GM10248 (cell line): ENCODE data around the gene PHOX2A.

ENCODE experiments used
- CTCF ChIA-PET: fragments of 300-600 bp; sonication (Branson Sonifier 250); formaldehyde crosslinking; extraction: SDS; loops from one replicate; lab custom pipeline; 2021; ENCODE audit warnings: antibody characterized with exemption; lab: Yijun Ruan, JAX
- POLR2A ChIA-PET: fragments of 350-650 bp; sonication (Branson Sonifier 250); formaldehyde crosslinking; extraction: SDS; loops from one replicate; lab custom pipeline; 2020; ENCODE audit warnings: antibody characterized with exemption; lab: Yijun Ruan, JAX
- DNase-seq: peaks from one replicate; pipeline ENCODE4 v3.0.0; 2012; ENCODE audit errors: extremely low spot score
- CTCF ChIP-seq: IDR thresholded peaks from 2 replicates; pipeline ENCODE4 v1.5.1; 2012; ENCODE audit warnings: mild to moderate bottlenecking, low read depth; ENCODE audit errors: extremely low read depth, missing control alignments, control extremely low read depth

Gene PHOX2A

GRCh38 chr11:72233056-72233772 is 10.8 kb downstream of the PHOX2A start:
- CTCF ChIA-PET: no interaction called here
- no peak for TF ChIP-seq CTCF
- POLR2A ChIA-PET: interaction anchor here (1.0 kb wide), 1 partner anchor 9 kb away, joined by 3 read pairs; the partner anchor contains the start of gene INPPL1
- no peak for DNase-seq

- ChIA-PET CTCF (interaction anchor here (1.7 kb wide), 1 partner anchor 198 kb away, joined by 3 read pairs; no protein-coding TSS in a partner anchor), POLR2A (interaction anchor here (1.0 kb wide), 1 partner anchor 8 kb away, joined by 3 read pairs; the partner anchor contains the start of gene INPPL1)
- peak; percentile 8 for DNase-seq
- no peak for TF ChIP-seq CTCF
Measured at GRCh38 chr11:72232260-72233055, 11.5 kb downstream of the PHOX2A start.

GRCh38 chr11:72231396-72232259 is 12.3 kb downstream of the PHOX2A start:
- ChIA-PET POLR2A (no interaction called here), CTCF (interaction anchor here (1.7 kb wide), 1 partner anchor 199 kb away, joined by 3 read pairs; no protein-coding TSS in a partner anchor)
- no peak for TF ChIP-seq CTCF
- no peak for DNase-seq

- no peak for TF ChIP-seq CTCF
- CTCF ChIA-PET: interaction anchor here (1.7 kb wide), 1 partner anchor 200 kb away, joined by 3 read pairs; no protein-coding TSS in a partner anchor
- POLR2A ChIA-PET: no interaction called here
- DNase-seq: no peak
Measured at GRCh38 chr11:72230764-72231365, 13.1 kb downstream of the PHOX2A start.

- TF ChIP-seq CTCF: no peak
- ChIA-PET POLR2A (no interaction called here), CTCF (interaction anchor here (5.8 kb wide), 1 partner anchor 7 kb away, joined by 36 read pairs; no protein-coding TSS in a partner anchor)
- no peak for DNase-seq
Measured at GRCh38 chr11:72229925-72230763, 13.8 kb downstream of the PHOX2A start.
